COR-L47 (cell line): ENCODE measurements around the gene ATAD3B.
"Not testable (repeated sequence)": the region's sequence is repeated elsewhere in the genome, so short reads cannot be mapped to it uniquely, and the experiment has no call there.

Experiments used
- DNase-seq: peaks from one replicate; lab custom pipeline; 2025; lab: John Stamatoyannopoulos, UW

The ATAD3B gene

GRCh38 chr1:1514376-1514775, 42.8 kb downstream of the ATAD3B start:
- not testable (repeated sequence) for DNase-seq

GRCh38 chr1:1516923-1517322, 45.4 kb downstream of the ATAD3B start:
- not testable (repeated sequence) for DNase-seq

GRCh38 chr1:1517973-1518620, 46.5 kb downstream of the ATAD3B start:
- DNase-seq = no peak

- not testable (repeated sequence) for DNase-seq
Measured at GRCh38 chr1:1518621-1519007, 47.0 kb downstream of the ATAD3B start.

- not testable (repeated sequence) for DNase-seq
Measured at GRCh38 chr1:1519805-1520505, 48.4 kb downstream of the ATAD3B start.

- no peak for DNase-seq
Measured at GRCh38 chr1:1521331-1521730, 49.8 kb downstream of the ATAD3B start.

GRCh38 chr1:1522536-1522935, 51.0 kb downstream of the ATAD3B start:
- DNase-seq = not testable (repeated sequence)

- DNase-seq = not testable (repeated sequence)
Measured at GRCh38 chr1:1523226-1523625, 51.7 kb downstream of the ATAD3B start.

- DNase-seq = not testable (repeated sequence)
Measured at GRCh38 chr1:1523651-1524050, 52.1 kb downstream of the ATAD3B start.

GRCh38 chr1:1524750-1525383, 53.3 kb downstream of the ATAD3B start:
- not testable (repeated sequence) for DNase-seq

GRCh38 chr1:1526476-1526875, 54.9 kb downstream of the ATAD3B start:
- not testable (repeated sequence) for DNase-seq

- DNase-seq = no peak
Measured at GRCh38 chr1:1527092-1527816, 55.7 kb downstream of the ATAD3B start.

- no peak for DNase-seq
Measured at GRCh38 chr1:1528301-1529267, 57.0 kb downstream of the ATAD3B start.

- DNase-seq = no peak
Measured at GRCh38 chr1:1529321-1529720, 57.8 kb downstream of the ATAD3B start.

- no peak for DNase-seq
Measured at GRCh38 chr1:1529936-1530335, 58.4 kb downstream of the ATAD3B start.

GRCh38 chr1:1531947-1532346, 60.4 kb downstream of the ATAD3B start:
- DNase-seq = no peak

GRCh38 chr1:1533176-1533893, 61.8 kb downstream of the ATAD3B start:
- DNase-seq = not testable (repeated sequence)

GRCh38 chr1:1533894-1534291, 62.3 kb downstream of the ATAD3B start:
- DNase-seq = not testable (repeated sequence)

GRCh38 chr1:1534401-1535154, 63.0 kb downstream of the ATAD3B start:
- no peak for DNase-seq
